ENCODE data around the gene PLA2G2C.

- no peak for TF ChIP-seq CTCF (IDR thresholded peaks at IDR 0.05; ENCODE audit: low read length)
- TF ChIP-seq EZH2phosphoT487 (IDR thresholded peaks at IDR 0.05; ENCODE audit: low read length), result no peak
- no peak for TF ChIP-seq EZH2 (optimal IDR thresholded peaks at IDR 0.05; ENCODE audit: low read depth, low read length)
These were observed 21.2 kb upstream of the PLA2G2C start for GRCh38 chr1:20207546-20207945.
